Activated CD8-positive, alpha-beta memory T cell treated with anti-CD3 and anti-CD28 coated beads, Interleukin-2, amount 50 U/mL, for 1 hour (primary cell): ENCODE measurements around the gene MAST4.
"Not testable (repeated sequence)": the region's sequence is repeated elsewhere in the genome, so short reads cannot be mapped to it uniquely, and the experiment has no call there.

ENCODE experiments used
- DNase-seq: peaks from one replicate; pipeline ENCODE4 v3.0.0-alpha.2; 2020; ENCODE audit errors: extremely low read depth

Gene MAST4

GRCh38 chr5:66646570-66646969, 50.4 kb downstream of the MAST4 start:
- no peak for DNase-seq

- DNase-seq = no peak
These were observed 51.1 kb downstream of the MAST4 start for GRCh38 chr5:66647146-66647856.

GRCh38 chr5:66652818-66653217, 56.6 kb downstream of the MAST4 start:
- no peak for DNase-seq

DNA sequence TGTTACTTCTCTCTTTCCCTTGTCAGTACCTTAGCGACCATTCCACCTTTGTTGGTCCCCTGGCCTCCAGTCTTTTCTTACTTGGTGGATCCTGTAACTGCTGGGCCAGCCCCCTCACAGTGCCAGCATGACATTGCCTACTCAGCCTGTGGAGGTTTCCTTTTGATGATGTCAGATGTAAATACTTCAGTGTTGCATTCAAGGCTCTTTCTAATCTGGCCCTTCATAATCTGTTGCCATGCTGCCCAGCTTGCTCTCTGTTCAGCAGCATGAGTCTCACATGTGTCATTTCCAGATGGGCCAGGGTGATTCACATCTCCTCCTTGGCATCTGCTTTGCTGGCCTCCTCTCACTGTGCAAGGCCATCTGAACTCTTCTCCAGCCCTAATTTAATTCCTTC, 57.1 kb downstream of the MAST4 start:
- DNase-seq = no peak

DNA sequence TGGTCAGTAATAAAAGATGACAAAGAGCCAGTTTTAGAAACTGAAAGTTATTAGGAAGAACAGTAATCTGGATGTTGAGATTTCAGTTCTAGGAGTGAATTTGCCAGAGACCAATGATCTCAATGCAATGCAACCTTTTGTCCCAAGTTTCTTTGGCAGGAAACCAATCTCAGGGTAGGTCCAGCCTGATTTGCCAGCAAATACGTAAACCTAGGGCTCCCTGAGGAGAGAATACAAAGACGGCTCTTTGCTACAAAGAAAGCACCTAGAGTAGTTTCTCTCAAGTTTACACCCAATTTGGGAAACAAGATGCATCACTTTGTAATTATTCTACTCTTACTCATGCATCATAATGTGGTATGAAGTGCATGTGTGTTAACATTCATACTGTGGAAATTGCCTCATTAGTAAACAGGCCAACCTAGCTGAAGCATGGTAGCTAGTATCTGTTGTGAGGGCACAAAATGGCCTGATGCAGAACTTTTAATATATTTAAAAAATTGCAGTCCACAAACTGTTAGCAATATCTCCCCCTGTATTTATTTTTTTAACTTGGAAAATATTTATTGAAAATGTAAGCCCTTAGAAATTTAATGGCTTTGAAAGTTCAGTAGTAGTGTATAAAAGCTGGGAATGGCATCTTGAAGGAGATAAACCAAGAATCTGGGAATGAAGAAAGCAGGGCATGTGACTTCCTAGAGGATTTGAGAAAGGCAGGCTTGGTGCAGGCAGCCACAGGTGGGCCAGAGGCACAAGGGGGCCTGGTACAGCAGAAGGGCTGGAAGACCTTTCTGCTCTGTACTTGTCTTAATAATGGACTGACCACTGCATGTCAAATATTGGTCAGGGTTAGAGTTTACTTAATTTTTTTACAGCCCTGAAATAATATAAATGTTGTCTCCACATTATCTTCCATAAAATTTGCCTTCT, 59.5 kb downstream of the MAST4 start:
- DNase-seq = no peak

DNA sequence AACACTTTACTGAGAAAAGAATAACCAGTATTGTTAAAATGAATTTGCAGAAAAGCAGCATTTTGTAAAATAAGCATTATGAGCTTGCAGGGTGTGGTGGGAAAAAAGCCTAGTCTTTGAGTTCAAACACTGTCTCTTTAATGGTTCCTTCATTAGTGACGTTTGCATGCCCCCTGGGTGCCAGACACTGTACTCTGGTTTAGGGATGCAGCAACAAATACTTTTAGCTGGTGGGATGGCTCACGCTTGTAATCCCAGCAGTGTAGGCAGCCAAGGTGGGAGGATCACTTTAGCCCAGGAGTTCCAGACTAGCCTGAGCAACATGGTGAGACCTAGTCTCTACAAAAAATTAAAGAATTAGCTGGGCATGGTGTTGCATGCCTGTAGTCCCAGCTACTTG, 62.3 kb downstream of the MAST4 start:
- no peak for DNase-seq

DNA sequence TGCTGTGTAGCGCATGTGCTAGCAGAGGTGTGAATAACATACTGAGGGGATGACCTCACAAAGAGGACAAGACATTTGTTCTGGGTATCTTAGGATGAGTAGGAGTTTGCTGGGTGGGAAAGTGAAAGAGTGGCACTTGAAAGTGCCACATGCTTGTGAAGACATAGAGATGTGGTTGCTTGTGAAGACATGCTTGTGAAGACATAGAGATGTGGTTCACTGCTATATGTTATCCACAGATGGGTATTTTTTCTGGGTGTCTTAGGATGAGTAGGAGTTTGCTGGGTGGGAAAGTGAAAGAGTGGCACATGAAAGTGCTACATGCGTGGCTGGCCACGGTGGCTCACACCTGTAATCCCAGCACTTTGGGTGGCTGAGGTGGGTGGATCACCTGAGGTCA, 63.6 kb downstream of the MAST4 start:
- DNase-seq = no peak

DNA sequence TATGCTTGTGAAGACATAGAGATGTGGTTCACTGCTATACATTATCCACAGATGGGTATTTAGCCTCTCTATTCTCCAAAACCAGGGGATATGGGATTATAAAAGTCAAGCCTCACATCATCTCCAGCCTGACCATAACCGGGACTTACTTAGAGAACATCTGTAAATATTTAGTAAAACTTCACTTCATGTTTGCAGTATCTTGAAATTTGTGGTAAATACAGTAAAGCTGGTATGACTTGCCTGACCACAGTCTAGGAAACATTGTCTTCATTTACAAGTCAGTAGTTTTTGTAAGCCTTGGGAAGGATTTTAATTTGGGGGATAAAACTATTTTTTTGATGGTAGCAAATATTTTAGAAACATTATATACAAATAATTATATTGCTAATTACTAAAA, 64.2 kb downstream of the MAST4 start:
- no peak for DNase-seq

- DNase-seq = no peak
These were observed 65.0 kb downstream of the MAST4 start for GRCh38 chr5:66661149-66661548.

DNA sequence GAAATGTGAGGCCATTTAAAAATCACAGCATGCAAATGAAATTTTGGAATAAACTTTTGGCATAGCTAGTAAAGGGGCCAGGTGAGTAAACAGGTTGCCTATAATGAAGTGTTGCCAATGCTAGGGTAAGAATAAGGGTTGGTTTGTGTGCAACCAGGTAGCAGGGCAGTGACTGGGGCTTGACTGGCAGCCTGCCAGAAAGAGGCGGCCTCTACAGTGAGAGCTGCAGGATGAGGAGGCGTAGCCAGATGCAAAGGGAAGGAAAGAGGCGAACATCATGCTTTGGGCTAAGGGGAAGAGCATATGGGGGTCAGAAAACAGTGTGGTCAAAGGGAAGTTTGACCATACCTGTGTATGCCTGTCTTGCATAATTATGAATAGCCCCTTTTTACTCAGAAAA, 70.6 kb downstream of the MAST4 start:
- no peak for DNase-seq

GRCh38 chr5:66669086-66669861, 73.1 kb downstream of the MAST4 start:
- DNase-seq = no peak

GRCh38 chr5:66669862-66670195, 73.6 kb downstream of the MAST4 start:
- no peak for DNase-seq

DNA sequence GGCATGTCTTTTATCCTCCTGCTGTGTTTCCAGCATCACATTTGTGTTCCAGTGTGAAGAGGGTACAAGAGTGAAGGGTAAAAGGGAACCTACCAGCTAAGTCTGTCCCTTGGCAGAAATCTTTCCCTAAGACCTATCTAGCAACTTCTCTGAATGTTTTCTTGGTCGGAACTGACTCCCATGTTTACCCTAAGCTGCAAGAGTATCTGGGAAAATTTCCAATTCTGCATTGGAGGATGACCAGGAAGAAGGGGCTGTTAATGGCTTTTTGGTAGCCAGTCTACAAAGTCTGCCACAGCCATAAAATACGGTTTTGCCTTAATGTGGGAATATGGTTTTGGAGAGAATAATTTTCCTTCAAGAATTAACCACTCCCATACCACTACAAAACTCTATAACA, 75.1 kb downstream of the MAST4 start:
- no peak for DNase-seq

- no peak for DNase-seq
These were observed 78.6 kb downstream of the MAST4 start for GRCh38 chr5:66674802-66675201.

DNA sequence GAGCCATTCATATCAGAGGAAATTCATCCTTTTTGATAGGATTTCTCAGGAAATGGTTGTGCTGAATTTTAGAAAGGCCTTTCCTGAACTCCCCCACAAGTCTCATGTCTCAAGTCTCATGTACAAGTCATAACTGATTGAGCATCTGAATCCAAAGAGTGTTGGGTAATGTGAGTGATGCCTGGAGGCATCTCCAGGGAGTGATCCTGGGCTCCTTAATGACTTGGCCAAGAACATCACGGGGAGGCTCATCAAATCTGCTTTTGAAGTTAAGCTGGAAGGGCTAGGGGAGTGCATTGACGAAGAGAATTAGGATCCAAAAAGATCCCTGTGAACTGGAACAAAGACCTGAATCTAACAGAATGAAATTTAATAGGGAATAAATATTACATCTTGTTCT, 79.2 kb downstream of the MAST4 start:
- no peak for DNase-seq

DNA sequence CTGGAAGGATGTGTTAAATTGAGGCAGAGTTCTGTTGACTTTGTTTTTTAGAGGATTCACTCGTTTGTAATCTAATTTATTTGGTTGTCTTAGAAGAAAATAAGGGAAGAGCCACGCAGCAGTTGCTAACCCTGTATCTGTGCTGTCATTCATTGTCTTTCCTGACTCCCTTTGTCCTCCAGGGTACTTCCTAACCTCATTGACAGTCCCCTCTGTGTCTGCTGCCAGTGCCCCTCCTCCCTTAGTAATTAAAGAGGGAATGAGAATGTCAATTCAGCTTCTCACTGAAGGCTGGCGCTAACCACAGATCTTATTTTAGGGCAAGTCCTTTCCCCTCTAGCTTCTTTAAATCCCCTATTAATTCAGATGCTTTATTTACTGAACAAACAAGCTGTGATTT, 84.0 kb downstream of the MAST4 start:
- no peak for DNase-seq

- DNase-seq = no peak
These were observed 84.6 kb downstream of the MAST4 start for GRCh38 chr5:66680804-66681203.

GRCh38 chr5:66684663-66685062, 88.5 kb downstream of the MAST4 start:
- no peak for DNase-seq

DNA sequence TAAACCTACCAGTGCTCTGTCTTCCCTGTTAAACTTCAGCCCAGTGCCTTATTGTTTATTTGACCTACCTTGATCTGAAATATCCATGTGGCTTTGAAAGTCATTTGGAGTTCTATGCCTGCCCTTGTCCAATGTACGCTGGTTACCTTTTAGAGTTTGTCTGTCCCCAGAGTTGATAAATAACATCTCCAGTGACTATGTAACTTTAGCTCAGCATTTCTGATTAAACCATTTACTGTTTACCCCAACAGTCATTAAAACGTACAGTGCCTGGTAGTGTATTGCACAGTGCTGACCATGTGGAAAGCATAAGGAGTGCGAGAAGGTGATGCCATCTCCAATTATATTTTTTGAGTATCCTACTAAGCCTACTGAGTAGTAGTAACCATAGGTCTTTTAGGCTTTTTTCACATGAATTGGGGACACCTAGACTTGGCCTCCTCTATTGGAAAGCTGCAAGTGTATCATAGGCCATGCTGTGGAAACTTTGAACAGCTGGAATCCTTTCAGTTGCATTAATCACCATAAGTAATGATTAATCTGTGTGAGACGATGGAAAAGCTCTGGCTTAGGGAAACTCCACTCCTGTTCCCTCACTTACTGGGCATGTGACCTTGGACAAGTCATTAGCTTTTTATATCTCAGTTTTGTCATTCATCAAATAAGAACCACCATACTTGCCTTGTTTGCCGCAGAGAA, 93.5 kb downstream of the MAST4 start:
- DNase-seq = no peak

- no peak for DNase-seq
These were observed 97.8 kb downstream of the MAST4 start for GRCh38 chr5:66694036-66694435.

GRCh38 chr5:66695840-66696239, 99.6 kb downstream of the MAST4 start:
- not testable (repeated sequence) for DNase-seq
